NT2/D1 (cell line): Measurements from ENCODE around the gene MTCH1.

Experiments used
- DNase-seq: peaks from one replicate; pipeline ENCODE4 v3.0.0-alpha.2; 2011; ENCODE audit warnings: low read depth, low spot score
- H3K27me3 ChIP-seq: 2 replicates; pipeline ENCODE4 v1.6.0; 2011; ENCODE audit warnings: mild to moderate bottlenecking; ENCODE audit not compliant: insufficient read length, insufficient read depth
- H3K36me3 ChIP-seq: 2 replicates; pipeline ENCODE4 v1.6.1; 2011; ENCODE audit warnings: mild to moderate bottlenecking, low read length, mixed read lengths; ENCODE audit not compliant: insufficient read depth, insufficient read length
- H3K4me1 ChIP-seq: 2 replicates; pipeline ENCODE4 v1.5.1; 2011; ENCODE audit not compliant: insufficient read depth, insufficient read length
- H3K4me3 ChIP-seq: 2 replicates; pipeline ENCODE4 v1.5.1; 2011; ENCODE audit warnings: low read depth; ENCODE audit not compliant: insufficient read length
- H3K9ac ChIP-seq: 2 replicates; pipeline ENCODE4 v1.6.0; 2011; ENCODE audit warnings: low read depth; ENCODE audit not compliant: insufficient read length
- H3K9me3 ChIP-seq: 2 replicates; pipeline ENCODE4 v1.5.1; 2011; ENCODE audit warnings: mild to moderate bottlenecking, low read length; ENCODE audit not compliant: insufficient read depth
- SUZ12 ChIP-seq: IDR thresholded peaks from 2 replicates; pipeline ENCODE4 v1.6.1; 2011; ENCODE audit not compliant: insufficient read length, insufficient read depth; ENCODE audit errors: extremely low read depth
- YY1 ChIP-seq: IDR thresholded peaks from 2 replicates; pipeline ENCODE4 v1.6.1; 2011; ENCODE audit not compliant: insufficient read length, insufficient read depth
- ZNF274 ChIP-seq: IDR thresholded peaks from 2 replicates; pipeline ENCODE4 v1.6.1; 2011; ENCODE audit warnings: mild to moderate bottlenecking, low read depth, low read length

The MTCH1 gene

DNA sequence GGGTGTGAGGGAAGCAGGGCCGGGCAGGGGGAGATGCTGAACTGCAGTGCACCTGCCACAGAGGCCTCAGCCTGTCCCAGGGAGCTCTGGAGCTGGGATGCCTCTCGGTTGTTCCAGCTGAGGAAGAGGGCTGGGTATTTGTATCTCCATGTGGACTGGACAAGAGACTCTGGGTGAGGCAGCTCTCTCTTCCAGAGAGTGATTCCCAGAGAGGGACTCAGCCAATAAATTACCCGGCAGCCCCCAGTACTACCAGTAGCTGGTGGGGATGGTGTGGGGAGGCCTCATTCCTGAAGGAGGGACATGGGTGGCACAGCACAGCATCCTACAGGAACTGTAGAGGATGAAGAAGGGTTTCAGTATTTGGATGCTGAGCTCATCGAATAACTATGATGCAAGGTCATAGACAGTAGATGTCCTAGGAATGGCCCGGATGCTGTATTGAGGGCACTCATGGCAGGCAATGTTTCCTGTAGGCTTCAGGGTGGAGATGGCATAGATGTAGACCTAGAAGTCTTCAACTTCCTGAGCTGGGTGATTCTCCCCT is 20.9 kb upstream of the MTCH1 start:
- no peak overlapping the region for H3K9ac ChIP-seq
- peaks cover 3% of the 10 kb centered on the region for H3K4me1 ChIP-seq
- H3K4me3 ChIP-seq = no peak overlapping the region
- no peaks in the 10 kb centered on the region for H3K36me3 ChIP-seq
- no peak for DNase-seq
- no peaks in the 10 kb centered on the region for H3K9me3 ChIP-seq
- TF ChIP-seq ZNF274 (no peak), YY1 (no peak), SUZ12 (no peak)
- H3K27me3 ChIP-seq = no peaks in the 10 kb centered on the region

DNA sequence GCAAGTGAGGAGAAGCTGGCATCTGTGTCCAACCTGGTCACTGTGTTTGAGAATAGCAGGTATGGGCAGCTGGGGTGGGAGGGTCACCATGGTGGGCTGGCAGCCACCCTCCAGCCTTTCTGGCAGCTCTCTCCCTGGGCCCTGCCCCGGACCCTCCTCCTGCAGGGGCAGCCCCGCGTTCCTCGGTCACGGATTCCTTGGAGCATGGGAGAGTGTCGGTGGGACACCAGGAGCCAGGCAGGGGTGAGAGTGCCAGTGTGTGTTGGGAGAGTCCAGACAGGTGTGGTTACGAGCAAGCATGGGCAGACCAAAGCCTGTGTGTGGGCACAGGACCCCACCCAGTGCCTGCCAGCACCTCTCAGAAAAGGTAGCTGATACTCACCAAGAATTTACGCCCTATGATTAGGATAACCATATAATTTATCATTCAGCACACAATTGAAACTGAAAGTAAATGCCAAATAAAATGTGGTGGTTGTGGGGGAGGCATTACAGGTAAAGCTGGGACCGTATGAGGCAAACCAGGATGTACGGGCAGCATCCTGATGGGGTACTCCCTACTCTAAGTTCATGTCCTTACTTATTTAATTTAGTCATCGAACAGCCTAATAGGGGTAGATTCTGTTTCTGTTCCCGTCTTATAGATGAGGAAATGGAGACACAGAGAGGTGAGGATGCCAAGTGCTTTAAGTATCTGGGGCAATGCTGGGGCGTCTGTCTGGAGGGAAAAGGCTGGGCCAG is 20.0 kb upstream of the MTCH1 start:
- Histone ChIP-seq H3K9me3 (no peaks in the 10 kb centered on the region), H3K9ac (no peak overlapping the region), H3K36me3 (no peaks in the 10 kb centered on the region), H3K4me1 (no peaks in the 10 kb centered on the region), H3K4me3 (no peak overlapping the region), H3K27me3 (no peaks in the 10 kb centered on the region)
- no peak for DNase-seq
- TF ChIP-seq SUZ12 = no peak
- TF ChIP-seq YY1 = no peak
- no peak for TF ChIP-seq ZNF274

DNA sequence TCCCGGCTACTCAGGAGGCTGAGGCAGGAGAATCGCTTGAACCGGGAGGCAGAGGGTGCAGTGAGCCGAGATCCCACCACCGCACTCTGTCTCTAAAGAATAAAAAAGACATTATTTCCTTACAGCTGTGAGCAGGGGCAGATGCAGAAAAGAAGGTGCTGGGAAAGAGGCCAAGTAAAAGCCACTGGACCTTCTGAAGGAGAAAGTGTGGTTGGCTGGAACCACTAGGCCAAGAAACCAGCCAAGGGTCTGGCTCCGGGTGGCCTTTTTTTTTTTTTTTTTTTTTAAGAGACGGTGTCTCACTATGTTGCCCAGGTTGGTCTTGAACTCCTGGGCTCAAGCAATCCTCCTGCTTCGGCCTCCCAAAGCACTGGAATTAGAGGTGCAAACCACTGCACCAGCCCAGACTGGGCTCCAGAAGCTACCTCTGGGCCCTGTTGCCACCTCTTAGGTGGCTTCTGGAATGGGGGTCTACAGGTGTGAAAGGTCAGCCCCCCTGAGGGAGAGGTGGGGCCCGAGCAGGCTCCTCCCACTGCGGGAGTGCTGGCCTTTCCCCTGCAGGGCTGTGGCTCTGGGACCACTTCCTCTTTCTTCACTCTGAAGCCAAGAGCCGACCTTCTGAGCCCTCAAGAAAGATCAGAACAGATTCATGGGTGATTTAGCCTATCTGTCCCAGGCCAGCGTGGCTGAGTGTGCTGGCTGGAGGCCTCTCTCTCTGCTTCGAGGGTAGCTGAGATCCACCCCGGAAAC is 19.2 kb upstream of the MTCH1 start, which contains the start of gene FGD2:
FGD2 (plus strand) TSS at position 595 of the 750 bp plus-strand sequence. CDS start 163 bp downstream, outside the sequence.
- no peak within 1 kb of the TSS for H3K4me3 ChIP-seq
- TF ChIP-seq SUZ12 (no peak), ZNF274 (no peak), YY1 (no peak)
- no peaks in the 10 kb centered on the region for H3K27me3 ChIP-seq
- H3K9ac ChIP-seq = no peak within 1 kb of the TSS
- H3K36me3 ChIP-seq = no peaks in the 10 kb centered on the region
- H3K4me1 ChIP-seq = no peaks in the 10 kb centered on the region
- no peak for DNase-seq
- no peaks in the 10 kb centered on the region for H3K9me3 ChIP-seq

DNA sequence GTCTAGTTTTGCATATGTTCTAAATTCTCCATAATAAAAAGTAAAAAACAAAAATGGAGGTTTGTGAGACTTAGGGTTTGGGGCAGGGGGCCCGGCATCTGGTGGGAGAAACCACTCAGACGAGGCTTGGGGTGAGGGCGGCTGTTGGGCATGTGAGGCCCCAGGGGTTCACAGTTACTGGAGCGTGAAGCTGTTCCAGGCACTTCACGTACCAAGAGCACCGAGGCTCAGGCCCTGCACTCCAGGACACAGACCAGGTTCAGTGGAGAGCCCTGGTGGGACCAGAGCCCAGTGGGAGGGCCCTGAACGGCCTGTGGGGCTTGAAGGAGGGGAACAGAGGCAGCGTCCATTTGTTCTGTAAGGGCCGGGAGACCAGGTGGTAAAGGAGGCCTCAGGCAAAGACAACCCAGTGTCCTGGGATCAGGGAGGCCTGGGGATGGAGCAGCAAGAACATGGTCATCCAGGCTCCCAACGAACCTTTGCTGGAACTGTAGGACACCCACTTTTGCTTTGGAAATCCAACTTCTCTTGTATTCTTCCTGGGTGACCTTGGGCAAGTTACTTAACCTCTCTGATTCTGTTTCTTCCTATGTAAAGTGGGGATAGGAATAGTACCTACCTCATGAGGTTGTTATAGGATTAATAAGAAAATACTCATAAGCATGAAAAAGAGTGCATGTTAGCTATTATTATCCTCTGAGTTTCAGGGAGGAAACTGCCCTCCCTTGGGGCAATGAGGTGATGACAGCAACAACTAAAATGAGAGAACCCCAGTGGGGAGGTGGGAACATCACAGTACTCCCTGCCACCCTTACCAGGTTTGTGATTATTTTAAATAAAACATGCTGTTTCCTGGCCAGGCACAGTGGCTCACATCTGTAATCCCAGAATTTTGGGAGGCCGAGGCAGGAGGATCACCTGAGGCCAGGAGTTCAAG is 18.3 kb upstream of the MTCH1 start:
- no peaks in the 10 kb centered on the region for H3K27me3 ChIP-seq
- no peaks in the 10 kb centered on the region for H3K9me3 ChIP-seq
- no peak overlapping the region for H3K9ac ChIP-seq
- no peaks in the 10 kb centered on the region for H3K4me1 ChIP-seq
- TF ChIP-seq ZNF274 (no peak), YY1 (no peak), SUZ12 (no peak)
- no peak overlapping the region for H3K4me3 ChIP-seq
- H3K36me3 ChIP-seq = no peaks in the 10 kb centered on the region
- DNase-seq = no peak

DNA sequence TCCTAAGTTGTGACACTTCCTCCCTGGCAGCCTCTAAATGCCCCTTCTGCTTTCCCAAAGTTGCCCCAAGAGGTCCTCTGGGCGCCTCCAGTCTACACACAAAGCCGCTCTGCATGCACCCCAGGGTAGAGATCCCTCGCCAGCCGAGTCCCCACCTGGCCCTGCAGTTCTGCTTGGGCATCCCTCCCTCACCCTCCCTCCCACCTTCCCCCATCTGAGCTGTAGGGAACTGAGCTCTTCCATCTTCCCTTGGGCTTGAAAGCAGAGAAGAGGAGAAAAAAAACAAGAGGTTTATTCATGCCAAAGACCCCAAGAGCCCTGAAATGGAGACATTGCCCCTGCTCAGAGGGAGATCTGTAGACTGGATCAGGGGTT is 13.7 kb upstream of the MTCH1 start:
- no peak overlapping the region for H3K4me3 ChIP-seq
- no peak for DNase-seq
- no peaks in the 10 kb centered on the region for H3K36me3 ChIP-seq
- TF ChIP-seq SUZ12 (no peak), ZNF274 (no peak), YY1 (no peak)
- no peaks in the 10 kb centered on the region for H3K27me3 ChIP-seq
- no peaks in the 10 kb centered on the region for H3K9me3 ChIP-seq
- H3K4me1 ChIP-seq = peaks cover 8% of the 10 kb centered on the region
- no peak overlapping the region for H3K9ac ChIP-seq

DNA sequence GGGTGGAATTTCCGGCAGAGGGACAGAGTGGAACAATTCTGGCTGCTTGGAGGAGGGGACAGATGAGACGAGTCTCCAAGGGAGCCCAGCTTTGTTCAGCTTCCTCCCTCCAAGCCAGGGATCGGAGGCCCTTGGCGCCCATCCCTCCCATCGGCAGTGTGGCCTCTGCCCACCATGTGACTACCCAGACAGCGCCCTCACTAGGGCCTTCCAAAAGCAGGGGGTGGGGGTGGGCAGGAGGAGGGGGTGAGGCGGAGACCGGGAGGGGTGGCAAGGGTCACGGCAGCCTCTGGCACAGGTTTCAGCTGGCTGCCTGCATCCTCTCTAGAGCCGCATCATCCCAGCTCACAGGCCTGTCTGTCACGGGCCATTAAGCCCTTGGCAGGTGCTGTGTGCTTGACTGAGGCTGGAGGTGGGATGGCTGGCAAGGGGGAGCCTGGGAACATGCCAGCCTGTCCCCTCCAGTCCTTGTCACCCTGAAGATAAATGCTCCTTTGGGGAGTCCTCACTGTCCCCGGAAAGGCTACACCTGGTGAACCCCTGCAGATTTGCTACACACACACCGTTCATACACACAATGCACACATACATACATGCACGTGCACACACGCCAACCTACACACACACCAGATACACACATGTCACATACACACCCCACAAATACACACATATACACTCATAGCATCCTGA is 13.2 kb upstream of the MTCH1 start:
- TF ChIP-seq SUZ12 (no peak), YY1 (no peak), ZNF274 (no peak)
- Histone ChIP-seq H3K4me3 (no peak overlapping the region), H3K4me1 (peaks cover 8% of the 10 kb centered on the region), H3K9me3 (no peaks in the 10 kb centered on the region), H3K27me3 (no peaks in the 10 kb centered on the region), H3K36me3 (no peaks in the 10 kb centered on the region), H3K9ac (no peak overlapping the region)
- DNase-seq = no peak
